Right forelimb (tissue), 1 donor: ENCODE measurements around the gene MT1F.
A peak's percentile ranks its signal among the peaks of the same experiment; 100 is the strongest.
"Not testable (repeated sequence)": the region's sequence is repeated elsewhere in the genome, so short reads cannot be mapped to it uniquely, and the experiment has no call there.

Source experiments
- DNase-seq: peaks from one replicate; pipeline ENCODE4 v3.0.0-alpha.2; 2018

MT1F gene

DNA sequence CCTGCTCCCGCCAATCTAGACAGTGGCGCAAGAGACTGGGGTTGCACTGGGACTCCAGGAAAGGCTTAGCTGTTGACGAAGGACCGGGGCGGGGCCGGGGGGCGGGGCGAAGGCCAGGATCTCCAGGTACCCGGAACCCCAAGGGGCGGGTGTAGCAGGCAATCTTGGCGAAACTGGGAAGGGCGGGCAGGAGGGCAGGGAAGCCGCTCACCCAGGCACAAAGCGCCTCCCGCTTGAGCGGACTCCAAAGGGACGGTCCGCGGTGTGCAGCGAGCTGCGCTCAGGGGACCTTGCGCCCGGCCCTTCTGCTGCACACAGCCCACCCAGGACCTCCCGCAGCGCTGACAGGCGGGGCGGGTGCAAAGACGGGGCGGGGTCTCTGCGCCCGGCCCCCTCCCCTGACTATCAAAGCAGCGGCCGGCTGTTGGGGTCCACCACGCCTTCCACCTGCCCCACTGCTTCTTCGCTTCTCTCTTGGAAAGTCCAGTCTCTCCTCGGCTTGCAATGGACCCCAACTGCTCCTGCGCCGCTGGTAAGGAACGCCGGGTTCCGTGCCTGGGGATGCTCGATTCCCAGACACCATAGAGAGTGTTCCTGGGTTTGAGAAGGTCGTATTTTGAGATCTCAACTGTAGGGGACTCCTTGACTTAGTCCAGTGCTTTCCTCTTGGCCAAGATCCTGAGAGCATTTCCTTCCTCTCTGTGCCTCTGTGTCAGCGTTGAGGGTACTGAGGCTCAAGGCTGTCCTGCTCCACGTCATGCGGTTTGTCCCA, at the start of gene MT1F:
MT1F (plus strand) TSS at position 405 of the 772 bp plus-strand sequence; CDS start at position 505, 100 bp downstream.
- no peak for DNase-seq

- DNase-seq: peak; percentile 91
Measured at GRCh38 chr16:56608043-56608875, 49.5 kb upstream of the MT1F start, which contains the start of gene MT2A. Gene MT2A (plus strand): TSS chr16:56608584. CDS start chr16:56608656, 72 bp downstream.

- no peak for DNase-seq
Measured at GRCh38 chr16:56608876-56609462, 48.8 kb upstream of the MT1F start.

- peak; percentile 63 for DNase-seq
Measured at GRCh38 chr16:56609463-56609921, 48.3 kb upstream of the MT1F start.

- DNase-seq: peak; percentile 53
Measured at GRCh38 chr16:56610017-56610608, 47.6 kb upstream of the MT1F start.

DNA sequence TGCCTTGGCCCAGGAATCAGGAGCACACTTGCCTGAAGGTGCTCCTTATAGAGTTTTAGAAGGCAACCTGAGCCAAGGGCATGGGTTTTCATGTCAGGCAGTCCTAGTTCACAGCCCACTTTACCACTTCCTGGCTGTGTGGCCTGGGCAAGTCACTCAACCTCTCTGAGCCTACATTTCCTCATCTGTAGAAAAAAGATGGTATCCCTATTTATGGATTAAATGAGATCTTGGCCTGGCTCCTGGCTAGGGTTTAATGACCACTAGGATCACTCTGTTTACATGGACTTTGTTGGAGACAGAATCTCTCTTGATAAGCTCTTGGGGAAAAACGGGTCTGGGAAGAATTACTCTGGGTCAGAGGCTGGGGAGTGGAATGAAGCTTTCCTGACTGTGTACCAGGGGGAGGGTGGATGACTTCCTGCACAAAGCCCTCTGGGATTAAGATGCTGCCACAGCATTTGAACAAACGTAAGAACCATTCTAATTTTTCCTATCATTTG, 47.1 kb upstream of the MT1F start:
- DNase-seq: no peak

DNA sequence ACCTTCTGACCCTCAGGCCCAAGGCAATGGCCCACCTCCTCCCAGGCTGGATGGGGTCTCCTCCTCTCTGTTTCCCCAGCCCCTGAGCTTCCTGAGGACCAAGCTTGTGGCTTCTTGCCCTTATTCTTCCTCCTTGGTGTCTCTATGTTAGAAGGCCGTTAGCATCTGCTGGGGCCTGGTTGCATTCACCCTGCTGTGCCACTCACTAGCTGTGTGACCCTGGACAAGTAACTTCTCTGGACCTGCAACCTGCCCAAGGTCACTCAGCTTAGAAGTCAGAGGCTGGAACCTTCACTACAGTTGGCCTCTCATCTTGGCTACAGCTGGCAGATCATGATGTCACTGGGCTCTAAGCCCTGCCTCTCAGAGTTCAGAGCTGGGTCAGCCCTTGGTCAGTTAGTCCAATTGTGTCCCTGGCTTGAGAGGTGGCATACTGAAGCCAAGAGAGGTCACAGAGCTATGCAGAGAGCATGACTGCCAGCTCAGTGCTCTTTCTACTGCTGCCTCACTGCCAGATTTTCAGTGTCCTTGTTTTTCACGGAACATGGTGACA, 46.4 kb upstream of the MT1F start:
- no peak for DNase-seq

GRCh38 chr16:56613706-56614105, 44.1 kb upstream of the MT1F start:
- DNase-seq: no peak

GRCh38 chr16:56614549-56614991, 43.2 kb upstream of the MT1F start:
- no peak for DNase-seq

DNA sequence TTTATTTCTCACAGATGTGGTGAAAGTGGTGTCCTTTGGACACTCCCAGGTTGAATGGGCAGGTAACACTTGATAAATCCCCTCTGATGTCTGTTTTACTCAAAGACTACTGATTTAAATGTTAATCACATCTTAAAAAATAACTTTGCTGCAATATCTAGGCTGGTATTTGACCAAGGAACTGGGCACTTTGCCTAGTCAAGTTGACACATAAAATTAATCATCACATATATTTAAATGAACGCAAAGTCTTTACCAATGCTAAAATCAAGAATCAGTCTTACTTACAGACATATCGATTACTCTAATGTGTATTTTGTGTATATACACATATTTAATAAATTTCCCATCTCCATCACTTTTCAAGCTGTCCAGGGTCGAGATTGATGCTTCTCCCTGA, 42.4 kb upstream of the MT1F start:
- DNase-seq: no peak

DNA sequence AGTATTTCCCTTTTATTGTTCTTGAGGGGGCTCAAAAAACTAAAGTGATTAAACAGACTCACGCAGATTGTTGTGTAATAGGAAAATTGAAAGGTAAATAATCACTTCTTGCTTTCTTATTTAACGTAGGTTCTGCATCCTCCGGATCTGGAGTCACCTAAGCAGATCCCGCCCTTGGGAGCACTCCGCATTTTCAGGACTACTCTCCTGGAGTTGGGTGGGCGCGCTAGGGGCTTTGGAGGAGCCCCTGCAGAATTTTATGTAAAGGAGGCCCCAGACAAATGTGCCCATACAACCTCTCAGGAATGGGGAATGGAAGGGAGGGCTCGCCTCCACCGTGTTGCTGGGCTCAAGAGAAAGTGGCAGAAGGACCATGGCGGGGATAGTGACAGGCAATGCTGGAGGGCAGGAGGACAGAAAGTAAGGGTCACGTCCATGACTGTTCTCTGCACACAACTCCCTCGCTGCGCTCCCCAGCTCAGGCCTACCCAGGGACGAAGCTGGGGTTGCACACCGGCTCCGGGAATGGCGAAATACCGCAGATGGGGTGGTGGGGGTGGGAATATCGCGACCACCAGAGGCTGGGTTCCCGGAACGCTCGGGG, 41.0 kb upstream of the MT1F start:
- no peak for DNase-seq

DNA sequence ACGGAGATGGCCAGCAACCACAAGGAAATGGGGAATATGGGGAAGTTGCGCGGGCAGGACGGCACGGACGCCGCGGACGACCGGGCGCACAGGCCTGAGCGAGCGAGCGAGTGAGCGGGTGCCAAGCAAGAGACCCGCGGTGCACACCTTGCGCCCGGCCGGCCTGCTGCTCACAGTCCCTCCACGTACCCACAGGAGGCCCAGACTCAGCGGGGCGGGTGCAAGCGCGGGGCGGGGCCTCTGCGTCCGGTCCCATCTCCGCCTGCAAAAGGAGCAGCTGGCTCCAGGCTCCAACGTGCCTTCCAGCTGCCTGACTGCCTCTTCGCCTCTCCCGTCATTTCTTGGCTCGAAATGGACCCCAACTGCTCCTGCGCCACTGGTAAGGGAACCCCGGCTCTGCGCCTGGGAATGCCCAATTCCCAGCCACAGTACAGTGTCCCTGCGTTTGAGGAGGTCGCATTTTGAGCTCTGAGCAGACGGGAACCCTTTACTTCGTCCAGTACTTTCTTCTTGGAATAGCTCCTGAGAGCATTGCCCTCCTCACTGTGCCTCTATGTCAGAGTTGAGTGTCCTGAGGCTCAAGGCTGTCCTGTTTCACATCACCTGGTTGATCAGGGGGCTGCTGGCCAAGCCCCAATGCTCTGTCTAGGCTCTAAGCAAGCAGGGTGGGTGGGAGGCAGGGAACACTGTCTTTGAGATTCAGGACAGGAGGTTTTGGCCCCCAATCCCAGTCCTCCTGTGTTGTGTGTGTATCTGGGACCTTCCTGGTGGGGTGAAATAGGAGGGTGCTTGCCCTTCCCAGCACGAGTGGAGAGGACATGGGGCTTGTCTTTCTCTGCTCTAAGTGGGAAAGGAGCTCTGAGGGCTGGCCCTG, 40.3 kb upstream of the MT1F start:
- peak; percentile 73 for DNase-seq

- no peak for DNase-seq
Measured at GRCh38 chr16:56618138-56618537, 39.6 kb upstream of the MT1F start.

- no peak for DNase-seq
Measured at GRCh38 chr16:56620339-56620897, 37.3 kb upstream of the MT1F start.

DNA sequence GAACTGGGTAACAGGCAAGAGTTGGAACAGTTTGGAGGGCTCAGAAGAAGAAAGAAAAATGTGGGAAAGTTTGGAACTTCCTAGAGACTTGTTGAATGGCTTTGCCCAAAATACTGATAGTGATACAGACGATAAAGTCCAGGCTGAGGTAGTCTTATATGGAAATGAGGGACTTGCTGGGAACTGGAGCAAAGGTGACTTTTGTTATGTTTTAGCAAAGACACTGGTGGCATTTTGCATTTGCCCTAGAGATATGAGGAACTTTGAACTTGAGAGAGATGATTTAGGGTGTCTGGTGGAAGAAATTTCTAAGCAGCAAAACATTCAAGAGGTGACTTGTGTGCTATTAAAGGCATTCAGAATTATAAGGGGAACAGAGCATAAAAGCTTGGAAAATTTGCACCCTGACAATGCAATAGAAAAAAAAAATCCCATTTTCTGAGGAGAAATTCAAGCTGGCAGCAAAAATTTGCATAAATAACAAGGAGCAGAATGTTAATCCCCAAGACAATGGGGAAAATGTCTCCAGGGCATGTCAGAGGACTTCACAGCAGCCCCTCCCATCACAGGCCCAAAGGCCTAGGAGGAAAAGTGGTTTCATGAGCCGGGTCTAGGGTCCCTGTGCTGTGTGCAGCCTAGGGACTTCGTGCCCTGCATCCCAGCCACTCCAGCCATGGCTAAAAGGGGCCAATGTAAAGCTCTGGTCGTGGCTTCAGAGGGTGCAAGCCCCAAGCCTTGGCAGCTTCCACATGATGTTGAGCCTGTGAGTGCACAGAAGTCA, 35.9 kb upstream of the MT1F start:
- DNase-seq: not testable (repeated sequence)

- DNase-seq: not testable (repeated sequence)
Measured at GRCh38 chr16:56623184-56623583, 34.6 kb upstream of the MT1F start.

DNA sequence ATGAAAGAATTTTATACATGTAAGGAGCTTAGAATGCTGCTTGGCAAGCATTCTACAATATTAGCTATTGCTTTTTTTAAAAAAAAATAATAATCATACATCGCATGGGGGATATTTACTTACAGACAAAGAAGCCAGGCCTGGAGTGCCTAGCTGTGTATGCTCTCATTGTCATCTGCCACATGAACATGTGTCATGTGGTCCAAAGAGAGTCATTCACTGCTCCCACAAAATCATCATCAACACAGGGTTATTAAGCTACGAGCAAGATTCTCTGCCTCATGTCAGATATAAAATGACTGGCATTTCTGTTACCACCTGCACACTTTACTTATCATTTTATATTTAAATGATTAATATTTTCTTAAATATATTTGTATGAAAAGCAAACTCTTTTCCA, 34.1 kb upstream of the MT1F start:
- DNase-seq: no peak

DNA sequence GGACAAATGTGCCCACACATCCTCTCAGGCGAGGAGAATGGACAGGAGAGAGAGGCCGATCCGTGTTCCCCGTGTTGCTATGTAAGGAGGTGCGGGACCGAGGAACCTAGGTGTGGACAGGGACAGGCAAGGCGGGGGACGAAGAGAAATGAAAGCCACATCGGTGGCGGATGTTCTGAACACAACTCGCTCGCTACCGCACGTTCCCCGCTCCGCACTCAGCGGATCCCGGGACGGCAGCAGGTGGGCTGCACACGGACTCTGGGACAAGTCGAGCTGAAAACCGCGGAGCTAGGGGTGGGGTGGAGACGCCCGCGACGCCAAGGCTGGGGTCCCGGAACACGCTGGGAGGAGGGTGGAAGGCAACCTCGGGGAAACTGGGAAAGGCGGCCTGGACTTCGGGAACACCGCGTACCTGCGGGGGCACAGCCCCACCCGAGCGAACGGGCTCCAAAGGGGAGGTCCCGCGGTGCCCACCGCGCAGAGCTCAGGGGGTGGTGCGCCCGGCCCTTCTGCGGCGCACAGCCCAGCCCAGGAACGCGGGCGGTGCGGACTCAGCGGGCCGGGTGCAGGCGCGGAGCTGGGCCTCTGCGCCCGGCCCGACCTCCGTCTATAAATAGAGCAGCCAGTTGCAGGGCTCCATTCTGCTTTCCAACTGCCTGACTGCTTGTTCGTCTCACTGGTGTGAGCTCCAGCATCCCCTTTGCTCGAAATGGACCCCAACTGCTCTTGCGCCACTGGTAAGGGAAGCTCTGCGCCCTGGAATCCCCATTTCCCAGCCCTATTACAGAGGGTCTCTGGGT, 32.4 kb upstream of the MT1F start, which contains the start of gene MT1E:
MT1E (plus strand) TSS at position 642 of the 803 bp plus-strand sequence; CDS start at position 713, 71 bp downstream.
- peak; percentile 79 for DNase-seq
